Measurements from ENCODE around the gene PLEKHA7.
A peak's percentile ranks its signal among the peaks of the same experiment; 100 is the strongest.

Gene PLEKHA7

DNA sequence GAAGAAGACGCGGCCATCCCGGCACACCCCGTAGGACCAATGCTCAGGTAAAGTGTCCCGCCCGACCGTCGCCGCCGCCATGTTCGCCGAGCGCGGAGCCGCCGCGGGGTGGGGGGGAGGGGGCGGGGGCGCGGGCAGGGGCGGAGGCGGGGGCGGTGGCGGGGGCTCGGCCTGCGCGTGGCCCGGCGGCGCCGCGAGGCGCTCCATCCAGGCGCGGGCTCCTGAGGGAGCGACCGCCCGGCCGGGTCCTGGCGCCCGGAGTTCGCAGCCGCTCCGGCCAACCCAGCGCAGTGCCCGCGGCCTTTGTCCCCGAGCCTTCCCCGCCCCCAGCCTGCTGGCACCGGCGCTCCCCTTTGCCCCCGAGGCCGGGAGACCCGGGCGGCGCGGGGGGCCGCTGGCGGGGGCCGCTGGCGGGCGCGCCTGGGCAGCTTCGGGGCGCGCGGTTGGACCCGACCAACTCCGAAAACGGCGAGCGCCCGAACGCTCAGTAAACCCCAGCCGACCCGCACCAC lies at the start of gene PLEKHA7:
PLEKHA7 (minus strand) TSS at position 94 of the 512 bp plus-strand sequence; CDS start at position 81, 13 bp downstream.
- TF ChIP-seq CTCF (IDR thresholded peaks at IDR 0.05): no peak

- peak; percentile 87 for TF ChIP-seq CTCF (IDR thresholded peaks at IDR 0.05)
Measured at GRCh38 chr11:17063171-17064002, 49.2 kb upstream of the PLEKHA7 start.

- TF ChIP-seq CTCF (IDR thresholded peaks at IDR 0.05): no peak
Measured at GRCh38 chr11:17046690-17047089, 32.5 kb upstream of the PLEKHA7 start.

DNA sequence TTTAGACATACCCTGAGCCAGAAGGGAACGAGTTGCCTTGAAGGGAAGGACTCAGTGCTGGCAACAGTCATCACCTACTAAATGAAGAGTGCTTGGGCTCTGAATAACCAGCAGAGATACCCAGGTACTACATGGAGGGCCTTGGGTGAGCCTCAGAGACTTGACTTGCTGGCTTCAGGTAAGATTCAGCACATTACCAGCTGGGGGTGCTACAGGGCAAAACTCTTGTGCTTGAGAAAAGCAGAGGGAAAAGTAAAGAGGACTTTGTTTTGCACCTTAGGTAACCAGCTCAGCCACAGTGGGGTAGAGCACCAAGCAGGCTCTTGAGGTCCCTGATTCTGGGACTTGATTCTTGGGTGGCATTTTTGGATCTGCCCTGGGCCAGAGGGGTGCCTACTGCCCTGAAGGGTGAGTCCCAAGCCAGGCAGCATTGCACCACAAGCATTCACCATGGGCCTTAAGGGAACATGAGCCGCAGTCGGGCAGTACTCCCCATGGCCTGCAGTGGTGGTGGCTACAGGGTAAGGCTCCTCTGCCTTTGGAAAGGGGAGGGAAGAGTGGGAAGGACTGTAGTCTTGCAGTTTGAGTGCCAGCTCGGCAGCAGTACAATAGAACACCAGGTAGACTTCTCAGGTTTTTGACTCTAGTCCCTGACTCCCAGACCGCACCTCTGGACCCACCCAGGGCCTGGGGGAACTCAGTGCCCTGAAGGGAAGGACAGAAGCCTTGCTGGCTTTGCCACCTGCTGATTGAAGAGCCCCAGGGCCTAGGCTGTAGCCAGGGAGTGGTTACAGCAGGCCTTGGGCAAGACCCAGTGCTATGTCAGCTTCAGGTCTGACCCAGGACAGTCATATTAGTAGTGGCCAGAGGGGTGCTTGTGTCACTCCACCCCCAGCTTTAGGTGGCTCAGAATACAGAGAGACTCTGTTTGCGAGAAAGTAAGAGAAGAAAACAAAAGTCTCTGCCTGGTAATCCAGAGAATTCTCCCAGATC lies 22.7 kb upstream of the PLEKHA7 start:
- no peak for TF ChIP-seq CTCF (IDR thresholded peaks at IDR 0.05)

- TF ChIP-seq CTCF (IDR thresholded peaks at IDR 0.05): no peak
Measured at GRCh38 chr11:17026487-17027082, 12.4 kb upstream of the PLEKHA7 start.

GRCh38 chr11:17024924-17025323 lies 10.7 kb upstream of the PLEKHA7 start:
- TF ChIP-seq CTCF (IDR thresholded peaks at IDR 0.05): no peak

DNA sequence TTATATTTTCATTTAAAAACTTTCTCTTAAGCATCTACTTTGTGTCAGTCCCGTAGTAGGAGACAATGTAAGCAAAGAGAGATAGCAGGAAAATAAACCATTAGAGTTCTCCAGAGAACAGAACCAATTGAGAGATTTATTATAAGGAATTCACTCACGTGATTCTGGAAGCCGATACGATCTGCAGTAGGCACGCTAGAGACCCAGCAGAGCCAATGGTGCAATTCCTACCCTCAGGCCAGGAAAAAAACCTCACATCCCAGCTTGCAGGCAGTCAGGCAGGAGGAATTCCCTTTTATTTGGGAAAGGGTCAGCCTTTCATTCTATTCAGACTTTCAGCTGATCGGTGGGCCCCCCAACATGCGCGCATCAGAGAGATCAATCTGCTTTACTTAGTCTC lies 7.3 kb upstream of the PLEKHA7 start:
- no peak for TF ChIP-seq CTCF (IDR thresholded peaks at IDR 0.05)

All from LNCAP (cell line).